ENCODE results near the gene KRT2.

DNA sequence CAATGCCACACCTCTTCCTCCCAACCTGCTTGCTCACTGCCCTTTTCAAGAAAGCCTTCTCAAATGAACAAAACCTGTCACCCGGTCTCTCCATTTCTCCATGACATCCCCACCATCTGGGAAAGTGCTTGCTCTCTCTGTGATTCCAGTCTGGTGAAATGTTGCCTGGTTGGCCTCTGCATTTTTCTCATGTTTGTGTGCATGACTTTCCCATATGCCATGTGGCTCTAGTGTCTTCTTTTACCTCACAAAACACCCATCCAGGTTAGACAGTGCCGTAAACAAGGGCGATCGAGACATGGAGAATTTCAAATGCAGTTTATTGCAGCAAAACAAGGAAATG, 22.4 kb upstream of the KRT2 start:
- no peak for TF ChIP-seq YY1 (IDR thresholded peaks at IDR 0.05; ENCODE audit: low read depth)
- TF ChIP-seq EP300 (IDR thresholded peaks at IDR 0.05; ENCODE audit: borderline replicate concordance), result no peak
- TF ChIP-seq TAF1 (IDR thresholded peaks at IDR 0.05; ENCODE audit: low read depth), result no peak
- no peak for TF ChIP-seq CEBPB (IDR thresholded peaks at IDR 0.05)
- TF ChIP-seq, protein P1, sequence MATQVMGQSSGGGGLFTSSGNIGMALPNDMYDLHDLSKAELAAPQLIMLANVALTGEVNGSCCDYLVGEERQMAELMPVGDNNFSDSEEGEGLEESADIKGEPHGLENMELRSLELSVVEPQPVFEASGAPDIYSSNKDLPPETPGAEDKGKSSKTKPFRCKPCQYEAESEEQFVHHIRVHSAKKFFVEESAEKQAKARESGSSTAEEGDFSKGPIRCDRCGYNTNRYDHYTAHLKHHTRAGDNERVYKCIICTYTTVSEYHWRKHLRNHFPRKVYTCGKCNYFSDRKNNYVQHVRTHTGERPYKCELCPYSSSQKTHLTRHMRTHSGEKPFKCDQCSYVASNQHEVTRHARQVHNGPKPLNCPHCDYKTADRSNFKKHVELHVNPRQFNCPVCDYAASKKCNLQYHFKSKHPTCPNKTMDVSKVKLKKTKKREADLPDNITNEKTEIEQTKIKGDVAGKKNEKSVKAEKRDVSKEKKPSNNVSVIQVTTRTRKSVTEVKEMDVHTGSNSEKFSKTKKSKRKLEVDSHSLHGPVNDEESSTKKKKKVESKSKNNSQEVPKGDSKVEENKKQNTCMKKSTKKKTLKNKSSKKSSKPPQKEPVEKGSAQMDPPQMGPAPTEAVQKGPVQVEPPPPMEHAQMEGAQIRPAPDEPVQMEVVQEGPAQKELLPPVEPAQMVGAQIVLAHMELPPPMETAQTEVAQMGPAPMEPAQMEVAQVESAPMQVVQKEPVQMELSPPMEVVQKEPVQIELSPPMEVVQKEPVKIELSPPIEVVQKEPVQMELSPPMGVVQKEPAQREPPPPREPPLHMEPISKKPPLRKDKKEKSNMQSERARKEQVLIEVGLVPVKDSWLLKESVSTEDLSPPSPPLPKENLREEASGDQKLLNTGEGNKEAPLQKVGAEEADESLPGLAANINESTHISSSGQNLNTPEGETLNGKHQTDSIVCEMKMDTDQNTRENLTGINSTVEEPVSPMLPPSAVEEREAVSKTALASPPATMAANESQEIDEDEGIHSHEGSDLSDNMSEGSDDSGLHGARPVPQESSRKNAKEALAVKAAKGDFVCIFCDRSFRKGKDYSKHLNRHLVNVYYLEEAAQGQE (IDR thresholded peaks at IDR 0.05; ENCODE audit: low read depth), result no peak
- no peak for TF ChIP-seq FOXM1 (IDR thresholded peaks at IDR 0.05; ENCODE audit: borderline replicate concordance, low read depth)
- no peak for TF ChIP-seq EGR1 (IDR thresholded peaks at IDR 0.05)
- TF ChIP-seq, protein P2, sequence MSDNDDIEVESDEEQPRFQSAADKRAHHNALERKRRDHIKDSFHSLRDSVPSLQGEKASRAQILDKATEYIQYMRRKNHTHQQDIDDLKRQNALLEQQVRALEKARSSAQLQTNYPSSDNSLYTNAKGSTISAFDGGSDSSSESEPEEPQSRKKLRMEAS (IDR thresholded peaks at IDR 0.05), result no peak
- TF ChIP-seq, protein P3, sequence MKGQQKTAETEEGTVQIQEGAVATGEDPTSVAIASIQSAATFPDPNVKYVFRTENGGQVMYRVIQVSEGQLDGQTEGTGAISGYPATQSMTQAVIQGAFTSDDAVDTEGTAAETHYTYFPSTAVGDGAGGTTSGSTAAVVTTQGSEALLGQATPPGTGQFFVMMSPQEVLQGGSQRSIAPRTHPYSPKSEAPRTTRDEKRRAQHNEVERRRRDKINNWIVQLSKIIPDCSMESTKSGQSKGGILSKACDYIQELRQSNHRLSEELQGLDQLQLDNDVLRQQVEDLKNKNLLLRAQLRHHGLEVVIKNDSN (IDR thresholded peaks at IDR 0.05), result no peak
